ENCODE measurements around the gene ACTR1B.
A peak's percentile ranks its signal among the peaks of the same experiment; 100 is the strongest.

The ACTR1B gene

DNA sequence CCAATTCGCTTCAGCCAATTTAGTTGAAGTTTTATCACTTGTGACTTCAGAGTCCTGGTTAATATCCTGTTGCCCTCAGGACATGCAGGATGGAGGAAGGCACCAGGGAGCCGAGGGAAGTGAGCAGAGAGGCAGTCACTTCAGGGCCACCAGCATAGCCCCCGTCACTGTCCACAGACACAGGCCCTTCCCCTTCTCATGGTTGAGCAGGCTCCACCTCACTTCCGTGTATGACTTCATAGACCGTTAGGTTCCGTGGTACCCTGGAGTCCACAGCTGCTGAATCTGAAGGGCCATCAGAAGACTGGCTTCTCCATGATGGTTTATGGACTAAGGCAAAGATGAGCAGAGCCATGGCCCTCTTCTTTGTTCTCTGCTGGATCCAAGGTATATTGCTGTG, 5.6 kb upstream of the ACTR1B start, which contains the start of gene C2orf92:
Gene C2orf92 (plus strand): TSS at position 266 of the 400 bp plus-strand sequence. CDS start 76 bp downstream, at position 342.
- WGBS (ENCODE audit: insufficient coverage): 97% methylated on average over 5 of the region's 6 CpGs
- H3K27me3 ChIP-seq (replicated peaks in 2 of 5; ENCODE audit: control insufficient read depth in 4 of 5, insufficient read depth in 5 of 5, low read length in 4 of 5): no peaks in the 10 kb centered on the region
- ChIA-PET POLR2A (no interaction called here), CTCF (interaction anchor here (1.4 to 1.6 kb wide), 2 partner anchors 27 to 30 kb away, joined by 6 to 8 read pairs; no protein-coding TSS in a partner anchor)
- no peak within 1 kb of the TSS for H3K4me3 ChIP-seq (ENCODE audit: control insufficient read depth in 1 of 7, extremely low read depth in 1 of 7, insufficient read depth in 4 of 7, low read depth in 2 of 7, low read length in 6 of 7)
- H3K9me3 ChIP-seq (ENCODE audit: control extremely low read depth in 1 of 5, control insufficient read depth in 4 of 5, insufficient read depth in 2 of 5, low read depth in 1 of 5, low read length in 4 of 5): no peaks in the 10 kb centered on the region
- H3K4me1 ChIP-seq (ENCODE audit: control extremely low read depth in 1 of 4, control insufficient read depth in 4 of 4, insufficient read depth in 4 of 4, low read length in 3 of 4): peaks cover 4 to 25% (median 23%) of the 10 kb centered on the region in 4 experiments
- H3K36me3 ChIP-seq (ENCODE audit: control insufficient read depth in 4 of 4, insufficient read depth in 4 of 4, low read length in 3 of 4): no peaks in the 10 kb centered on the region
- H3K27ac ChIP-seq (ENCODE audit: insufficient read depth in 1 of 2, low read depth in 1 of 2, low read length in 2 of 2, poor library complexity in 1 of 2, severe bottlenecking in 2 of 2): no peak within 1 kb of the TSS
- DNase-seq: no peak

DNA sequence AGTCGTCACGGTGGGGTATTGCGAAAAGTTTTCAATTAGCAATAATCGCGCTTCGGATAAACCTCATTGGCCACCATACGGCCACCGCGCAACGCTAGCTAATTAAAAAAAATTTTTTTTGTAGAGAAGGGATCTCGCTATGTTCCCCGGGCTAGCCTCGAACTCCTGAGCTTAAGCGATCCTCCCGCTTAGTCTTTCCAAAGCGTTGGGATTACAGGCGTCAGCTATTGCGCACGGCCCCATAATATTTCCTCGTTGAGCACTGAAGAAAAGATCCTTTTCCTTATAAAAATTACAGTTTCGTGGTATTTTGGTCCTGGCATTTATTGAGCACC, 759 bp upstream of the ACTR1B start:
- H3K4me1 ChIP-seq (ENCODE audit: control extremely low read depth in 1 of 4, control insufficient read depth in 4 of 4, insufficient read depth in 4 of 4, low read length in 3 of 4): peaks cover 3 to 36% (median 32%) of the 10 kb centered on the region in 4 experiments
- POLR2A ChIA-PET: interaction anchor here (0.7 to 5.3 kb wide), 6 partner anchors 8 to 36 kb away, joined by 3 to 51 read pairs (median 6); partner anchors contain the start of gene COX5B
- H3K27me3 ChIP-seq (replicated peaks in 2 of 5; ENCODE audit: control insufficient read depth in 4 of 5, insufficient read depth in 5 of 5, low read length in 4 of 5): no peaks in the 10 kb centered on the region
- peak overlapping the region; percentile 59 to 95 (median 76) for H3K4me3 ChIP-seq (ENCODE audit: control insufficient read depth in 1 of 7, extremely low read depth in 1 of 7, insufficient read depth in 4 of 7, low read depth in 2 of 7, low read length in 6 of 7)
- DNase-seq: no peak
- no peaks in the 10 kb centered on the region for H3K9me3 ChIP-seq (ENCODE audit: control extremely low read depth in 1 of 5, control insufficient read depth in 4 of 5, insufficient read depth in 2 of 5, low read depth in 1 of 5, low read length in 4 of 5)
- CTCF ChIA-PET: interaction anchor here (0.7 to 8.8 kb wide), 14 partner anchors 9 to 79 kb away, joined by 3 to 111 read pairs (median 4); partner anchors contain the start of gene COX5B
- peaks cover 0 to 9% (median 4%) of the 10 kb centered on the region in 4 experiments for H3K36me3 ChIP-seq (ENCODE audit: control insufficient read depth in 4 of 4, insufficient read depth in 4 of 4, low read length in 3 of 4)
- H3K27ac ChIP-seq (ENCODE audit: insufficient read depth in 1 of 2, low read depth in 1 of 2, low read length in 2 of 2, poor library complexity in 1 of 2, severe bottlenecking in 2 of 2): peak overlapping the region; percentile 91 to 98
- WGBS (ENCODE audit: insufficient coverage): 4% methylated on average over 20 of the region's 21 CpGs

DNA sequence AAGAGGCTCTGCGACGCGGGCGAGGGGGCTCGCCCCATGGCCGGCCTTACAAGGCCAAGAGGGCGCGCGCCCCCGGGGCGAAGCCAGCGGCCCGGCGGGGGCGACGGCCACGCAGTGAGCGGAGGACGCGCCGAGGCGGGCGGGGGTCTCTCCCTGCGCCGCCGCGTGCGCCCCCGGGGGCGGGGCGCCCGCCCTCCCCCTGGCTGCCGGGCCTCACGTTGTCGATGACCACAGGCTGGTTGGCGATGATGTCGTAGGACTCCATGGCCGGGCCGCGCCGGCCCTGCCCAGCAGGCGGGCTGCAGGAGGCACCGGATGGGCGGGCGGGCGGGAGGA, 250 bp downstream of the ACTR1B start:
- ChIA-PET CTCF (interaction anchor here (1.0 to 8.8 kb wide), 11 partner anchors 9 to 78 kb away, joined by 3 to 111 read pairs (median 4); partner anchors contain the start of gene COX5B), POLR2A (interaction anchor here (1.0 to 5.3 kb wide), 5 partner anchors 9 to 37 kb away, joined by 3 to 51 read pairs (median 10); partner anchors contain the start of gene COX5B)
- no peaks in the 10 kb centered on the region for H3K27me3 ChIP-seq (replicated peaks in 2 of 5; ENCODE audit: control insufficient read depth in 4 of 5, insufficient read depth in 5 of 5, low read length in 4 of 5)
- peaks cover 3 to 36% (median 32%) of the 10 kb centered on the region in 4 experiments for H3K4me1 ChIP-seq (ENCODE audit: control extremely low read depth in 1 of 4, control insufficient read depth in 4 of 4, insufficient read depth in 4 of 4, low read length in 3 of 4)
- H3K9me3 ChIP-seq (ENCODE audit: control extremely low read depth in 1 of 5, control insufficient read depth in 4 of 5, insufficient read depth in 2 of 5, low read depth in 1 of 5, low read length in 4 of 5): no peaks in the 10 kb centered on the region
- H3K27ac ChIP-seq (ENCODE audit: insufficient read depth in 1 of 2, low read depth in 1 of 2, low read length in 2 of 2, poor library complexity in 1 of 2, severe bottlenecking in 2 of 2): peak overlapping the region; percentile 27 to 86
- DNase-seq: no peak
- peaks cover 0 to 18% (median 12%) of the 10 kb centered on the region in 4 experiments for H3K36me3 ChIP-seq (ENCODE audit: control insufficient read depth in 4 of 4, insufficient read depth in 4 of 4, low read length in 3 of 4)
- peak overlapping the region; percentile 72 to 95 (median 77) for H3K4me3 ChIP-seq (ENCODE audit: control insufficient read depth in 1 of 7, extremely low read depth in 1 of 7, insufficient read depth in 4 of 7, low read depth in 2 of 7, low read length in 6 of 7)
- under 1% methylated on average over 32 of the region's 46 CpGs for WGBS (ENCODE audit: insufficient coverage)

DNA sequence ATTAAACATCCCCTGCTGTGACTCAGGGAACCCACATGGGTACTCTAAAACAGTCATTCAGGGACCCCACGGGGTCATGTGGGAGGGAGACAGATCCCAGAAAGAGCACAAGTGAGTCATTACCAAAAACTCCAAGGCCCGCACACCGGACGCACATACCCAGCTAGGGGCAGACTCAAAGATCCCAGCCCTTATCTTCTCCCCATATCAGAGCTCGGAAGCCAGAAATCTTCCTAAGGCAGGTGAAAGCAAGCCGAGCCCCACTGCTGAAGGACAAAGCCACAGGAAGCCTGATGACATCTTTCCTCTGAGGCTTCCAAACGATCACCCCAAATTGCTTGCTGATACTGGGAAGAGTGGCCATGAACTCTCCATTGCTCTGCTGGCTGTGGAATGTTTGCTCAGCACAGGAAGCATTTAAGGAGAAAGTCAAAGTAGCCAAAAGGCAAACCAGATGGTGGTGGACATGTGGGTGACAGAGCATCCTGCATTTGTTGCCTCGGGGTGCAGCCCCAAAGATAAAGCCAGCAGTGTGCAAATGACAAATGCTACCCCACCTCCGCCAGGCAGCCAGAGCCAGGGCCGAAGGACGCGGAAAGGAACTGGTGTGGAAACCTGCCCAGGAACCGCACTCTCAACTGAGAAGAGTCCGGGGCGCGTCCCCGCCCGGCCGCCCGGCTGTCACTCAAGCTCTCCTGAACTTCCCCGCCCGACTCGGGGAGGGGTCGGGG, 784 bp downstream of the ACTR1B start:
- peak overlapping the region; percentile 27 to 86 for H3K27ac ChIP-seq (ENCODE audit: insufficient read depth in 1 of 2, low read depth in 1 of 2, low read length in 2 of 2, poor library complexity in 1 of 2, severe bottlenecking in 2 of 2)
- POLR2A ChIA-PET: interaction anchor here (0.7 to 5.3 kb wide), 3 partner anchors 10 to 16 kb away, joined by 5 to 51 read pairs (median 13); partner anchors contain the start of gene COX5B

DNA sequence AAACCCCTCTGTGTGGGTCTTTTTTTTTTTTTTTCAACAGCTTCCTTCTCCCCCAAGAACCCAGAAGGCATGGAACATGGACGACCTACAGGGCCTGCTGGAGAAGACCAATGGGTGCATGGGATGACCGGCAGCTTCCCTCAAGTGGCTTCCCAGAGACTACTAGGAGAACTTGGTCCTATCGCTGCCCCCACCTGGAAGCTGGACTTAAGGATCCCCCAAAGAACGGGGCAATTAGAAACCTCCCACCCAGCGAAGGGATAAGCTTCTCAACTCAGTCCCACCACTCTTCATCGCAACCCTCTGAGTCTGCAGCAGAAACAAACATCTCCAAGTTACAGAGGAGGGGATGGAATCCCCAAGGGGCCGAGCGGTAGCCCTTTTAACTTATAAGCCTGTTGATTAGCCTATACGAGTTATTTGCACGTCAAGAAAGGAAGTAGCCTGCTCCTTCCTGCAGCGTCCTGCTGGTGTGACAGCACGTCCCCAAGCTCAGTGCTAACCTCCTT, 1.4 kb downstream of the ACTR1B start:
- H3K36me3 ChIP-seq (ENCODE audit: control insufficient read depth in 4 of 4, insufficient read depth in 4 of 4, low read length in 3 of 4): peaks cover 3 to 29% (median 24%) of the 10 kb centered on the region in 4 experiments
- peak overlapping the region; percentile 72 to 95 (median 77) for H3K4me3 ChIP-seq (ENCODE audit: control insufficient read depth in 1 of 7, extremely low read depth in 1 of 7, insufficient read depth in 4 of 7, low read depth in 2 of 7, low read length in 6 of 7)
- no peak for DNase-seq
- H3K27ac ChIP-seq (ENCODE audit: insufficient read depth in 1 of 2, low read depth in 1 of 2, low read length in 2 of 2, poor library complexity in 1 of 2, severe bottlenecking in 2 of 2): peak overlapping the region in 1 of 2 experiments; percentile 86
- H3K9me3 ChIP-seq (ENCODE audit: control extremely low read depth in 1 of 5, control insufficient read depth in 4 of 5, insufficient read depth in 2 of 5, low read depth in 1 of 5, low read length in 4 of 5): no peaks in the 10 kb centered on the region
- no peaks in the 10 kb centered on the region for H3K27me3 ChIP-seq (replicated peaks in 2 of 5; ENCODE audit: control insufficient read depth in 4 of 5, insufficient read depth in 5 of 5, low read length in 4 of 5)
- H3K4me1 ChIP-seq (ENCODE audit: control extremely low read depth in 1 of 4, control insufficient read depth in 4 of 4, insufficient read depth in 4 of 4, low read length in 3 of 4): peaks cover 3 to 36% (median 32%) of the 10 kb centered on the region in 4 experiments
- whole genome bisulfite sequencing (ENCODE audit: insufficient coverage): 37% methylated on average over 11 of the region's 12 CpGs
- ChIA-PET POLR2A (interaction anchor here (0.7 to 5.3 kb wide), 2 partner anchors 10 to 16 kb away, joined by 5 to 51 read pairs; partner anchors contain the start of gene COX5B), CTCF (interaction anchor here (0.8 to 8.8 kb wide), 8 partner anchors 8 to 86 kb away, joined by 3 to 111 read pairs (median 4); partner anchors contain the start of gene COX5B)

More for the DNA sequence above, 784 bp downstream of the ACTR1B start:
- DNase-seq: peak; percentile 73 to 87 (median 87)
- CTCF ChIA-PET: interaction anchor here (1.1 to 8.8 kb wide), 6 partner anchors 9 to 72 kb away, joined by 3 to 111 read pairs (median 4); partner anchors contain the start of gene COX5B
- Histone ChIP-seq H3K4me3 (ENCODE audit: control insufficient read depth in 1 of 7, extremely low read depth in 1 of 7, insufficient read depth in 4 of 7, low read depth in 2 of 7, low read length in 6 of 7) (peak overlapping the region; percentile 72 to 95 (median 77)), H3K9me3 (ENCODE audit: control extremely low read depth in 1 of 5, control insufficient read depth in 4 of 5, insufficient read depth in 2 of 5, low read depth in 1 of 5, low read length in 4 of 5) (no peaks in the 10 kb centered on the region), H3K4me1 (ENCODE audit: control extremely low read depth in 1 of 4, control insufficient read depth in 4 of 4, insufficient read depth in 4 of 4, low read length in 3 of 4) (peaks cover 3 to 36% (median 32%) of the 10 kb centered on the region in 4 experiments), H3K36me3 (ENCODE audit: control insufficient read depth in 4 of 4, insufficient read depth in 4 of 4, low read length in 3 of 4) (peaks cover 3 to 23% (median 17%) of the 10 kb centered on the region in 4 experiments), H3K27me3 (replicated peaks in 2 of 5; ENCODE audit: control insufficient read depth in 4 of 5, insufficient read depth in 5 of 5, low read length in 4 of 5) (no peaks in the 10 kb centered on the region)
- under 1% methylated on average over 24 of the region's 24 CpGs for WGBS (ENCODE audit: insufficient coverage)

DNA sequence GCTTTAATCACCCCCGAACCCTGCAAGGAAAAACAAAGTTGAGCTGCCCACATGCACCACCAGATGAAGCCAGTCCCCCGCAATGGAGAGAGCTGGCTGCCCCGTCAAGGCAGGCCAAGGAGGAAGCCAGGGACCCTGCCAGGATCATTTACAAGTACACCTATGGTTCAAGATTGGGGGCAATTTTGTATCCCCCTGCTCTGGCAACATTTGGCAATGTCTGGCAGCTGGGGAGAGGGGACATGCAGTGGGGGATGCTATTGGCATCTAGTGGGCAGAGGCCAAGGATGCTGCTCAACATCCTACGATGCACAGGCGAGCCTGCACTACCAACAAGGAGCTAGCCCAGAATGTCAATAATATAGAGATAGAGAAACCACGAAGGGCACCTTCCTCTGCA, 1.9 kb downstream of the ACTR1B start:
- Histone ChIP-seq H3K27me3 (replicated peaks in 2 of 5; ENCODE audit: control insufficient read depth in 4 of 5, insufficient read depth in 5 of 5, low read length in 4 of 5) (no peaks in the 10 kb centered on the region), H3K36me3 (ENCODE audit: control insufficient read depth in 4 of 4, insufficient read depth in 4 of 4, low read length in 3 of 4) (peaks cover 3 to 34% (median 28%) of the 10 kb centered on the region in 4 experiments), H3K4me3 (ENCODE audit: control insufficient read depth in 1 of 7, extremely low read depth in 1 of 7, insufficient read depth in 4 of 7, low read depth in 2 of 7, low read length in 6 of 7) (peak overlapping the region in 5 of 7 experiments; percentile 72 to 95 (median 77)), H3K27ac (ENCODE audit: insufficient read depth in 1 of 2, low read depth in 1 of 2, low read length in 2 of 2, poor library complexity in 1 of 2, severe bottlenecking in 2 of 2) (peak overlapping the region in 1 of 2 experiments; percentile 86), H3K4me1 (ENCODE audit: control extremely low read depth in 1 of 4, control insufficient read depth in 4 of 4, insufficient read depth in 4 of 4, low read length in 3 of 4) (peaks cover 3 to 36% (median 32%) of the 10 kb centered on the region in 4 experiments), H3K9me3 (ENCODE audit: control extremely low read depth in 1 of 5, control insufficient read depth in 4 of 5, insufficient read depth in 2 of 5, low read depth in 1 of 5, low read length in 4 of 5) (no peaks in the 10 kb centered on the region)
- WGBS (ENCODE audit: insufficient coverage): 97% methylated on average over 6 of the region's 6 CpGs
- DNase-seq: no peak
- ChIA-PET CTCF (interaction anchor here (0.8 to 8.8 kb wide), 8 partner anchors 8 to 86 kb away, joined by 3 to 111 read pairs (median 4); partner anchors contain the start of gene COX5B), POLR2A (interaction anchor here (5.3 kb wide), 1 partner anchor 15 kb away, joined by 51 read pairs; the partner anchor contains the start of gene COX5B)
